HepG2 (cell line): ENCODE measurements around the gene SLC7A8. TPM values are rescaled to one million over a fixed set of nuclear protein-coding genes. Genes with fewer than 3 reads are reported as not detected.

ENCODE experiments used
- ATAC-seq: fragments of 200-7000 bp; cut with Tn5 transposase; 3 replicates; pipeline ENCODE4 v1.9.1; 2020; ENCODE audit warnings: mild to moderate bottlenecking, moderate library complexity
- BruUV-seq: library from RNA; stranded (reverse); fragments of 400-500 nt; replicated peaks from 2 replicates; lab custom pipeline; 2021; lab: Mats Ljungman, UMichigan
- CTCF ChIA-PET: fragments of 300-600 bp; formaldehyde crosslinking; extraction: SDS; loops from one replicate; lab custom pipeline; 2021; ENCODE audit warnings: low total read pairs, inconsistent platforms, low intra/inter-chr PET ratio; lab: Yijun Ruan, JAX
- POLR2A ChIA-PET: fragments of 350-600 bp; sonication (Branson Sonifier 250); formaldehyde crosslinking; loops from one replicate; lab custom pipeline; 2020; ENCODE audit warnings: antibody characterized with exemption, inconsistent platforms; lab: Yijun Ruan, JAX
- DNase-seq: peaks from one replicate; pipeline ENCODE4 v3.0.0-alpha.2; 2015; ENCODE audit warnings: low spot score
- FAIRE-seq: peaks from 3 replicates; lab custom pipeline; 2011; peaks lifted over from hg19 to GRCh38; lab: Jason Lieb, UNC
- H2AFZ ChIP-seq: one replicate; pipeline ENCODE4 v1.6.1; 2011; ENCODE audit warnings: low read length, inconsistent platforms
- H3K27ac ChIP-seq: fragments of 300-600 bp; 3 replicates; pipeline ENCODE4 v1.8.0; 2011; ENCODE audit warnings: mixed run types, mild to moderate bottlenecking, mixed read lengths, low read length, inconsistent platforms; ENCODE audit not compliant: insufficient read depth; ENCODE audit errors: extremely low read length
- H3K27me3 ChIP-seq, 2 experiments: fragments of 200-600 bp in 1 of 2; 2 replicates in 1 of 2; 3 replicates in 1 of 2; pipeline versions ENCODE4 v1.6.0 to v1.8.0; 2011; ENCODE audit warnings: low read length in 2 of 2, mild to moderate bottlenecking in 2 of 2, moderate library complexity in 2 of 2, inconsistent platforms in 1 of 2; ENCODE audit not compliant: insufficient read depth in 2 of 2, control insufficient read depth in 1 of 2
- H3K36me3 ChIP-seq, 2 experiments: fragments of 200-600 bp in 1 of 2; replicated peaks in 1 of 2; 2 replicates in 1 of 2; 3 replicates in 1 of 2; pipeline versions ENCODE4 v1.5.1 to v1.8.0; 2011; ENCODE audit warnings: low read length in 2 of 2, inconsistent platforms in 1 of 2; ENCODE audit not compliant: insufficient read depth in 2 of 2, control insufficient read depth in 1 of 2
- H3K4me1 ChIP-seq: 2 replicates; pipeline ENCODE4 v1.5.1; 2012; ENCODE audit warnings: low read length, inconsistent platforms; ENCODE audit not compliant: insufficient read depth
- H3K4me2 ChIP-seq: 2 replicates; pipeline ENCODE4 v1.6.0; 2011; ENCODE audit warnings: low read depth, low read length, inconsistent platforms
- H3K4me3 ChIP-seq, 3 experiments: fragments of 200-600 bp in 1 of 3; sonication (generic), shearing (Covaris generic) in 1 of 3; replicated peaks in 1 of 3; 2 replicates each; pipeline ENCODE4 v1.5.1; 2011 to 2016; ENCODE audit warnings: low read length in 3 of 3, inconsistent platforms in 2 of 3, low read depth in 2 of 3, mild to moderate bottlenecking in 2 of 3, control low read depth in 1 of 3, mixed read lengths in 1 of 3; ENCODE audit not compliant: insufficient read depth in 1 of 3
- H3K79me2 ChIP-seq: one replicate; pipeline ENCODE4 v1.6.1; 2011; ENCODE audit warnings: low read length, inconsistent platforms; ENCODE audit not compliant: insufficient read depth
- H3K9ac ChIP-seq: 2 replicates; pipeline ENCODE4 v1.6.0; 2011; ENCODE audit warnings: mild to moderate bottlenecking, low read depth, low read length, inconsistent platforms; ENCODE audit not compliant: insufficient read depth
- H3K9me3 ChIP-seq: 2 replicates; pipeline ENCODE4 v1.5.1; 2012; ENCODE audit warnings: mild to moderate bottlenecking, low read length
- H4K20me1 ChIP-seq: 2 replicates; pipeline ENCODE4 v1.6.0; 2011; ENCODE audit warnings: inconsistent platforms, mild to moderate bottlenecking, low read length, moderate library complexity; ENCODE audit not compliant: insufficient read depth
- BCL6 ChIP-seq: IDR thresholded peaks from 2 replicates; pipeline ENCODE4 v1.6.1; 2016; ENCODE audit warnings: missing genetic modification reagents, missing compliant biosample characterization
- CEBPB ChIP-seq: IDR thresholded peaks from 2 replicates; pipeline ENCODE4 v1.6.1; 2011; ENCODE audit warnings: low read depth, low read length, improper control_type of control experiment, borderline replicate concordance
- CEBPG ChIP-seq: IDR thresholded peaks from 2 replicates; pipeline ENCODE4 v1.6.1; 2016
- GATA4 ChIP-seq: sonication (generic); IDR thresholded peaks from 2 replicates; pipeline ENCODE4 v1.6.1; 2016; ENCODE audit warnings: antibody characterized with exemption, low read depth, borderline replicate concordance
- HBP1 ChIP-seq: IDR thresholded peaks from 2 replicates; pipeline ENCODE4 v1.6.1; 2016; ENCODE audit warnings: low read depth, control low read depth
- KLF13 ChIP-seq: sonication (generic); formaldehyde crosslinking; IDR thresholded peaks from 2 replicates; pipeline ENCODE4 v1.4.0; 2020; ENCODE audit warnings: mild to moderate bottlenecking, missing genetic modification reagents
- MEF2D ChIP-seq: sonication (generic); formaldehyde crosslinking; IDR thresholded peaks from 2 replicates; pipeline ENCODE4 v1.5.1; 2020; ENCODE audit warnings: mild to moderate bottlenecking, missing genetic modification reagents
- NCOA1 ChIP-seq: sonication (generic); formaldehyde crosslinking; IDR thresholded peaks from 2 replicates; pipeline ENCODE4 v1.9.0; 2021; ENCODE audit warnings: missing genetic modification reagents
- RARG ChIP-seq: sonication (generic); formaldehyde crosslinking; IDR thresholded peaks from 2 replicates; pipeline ENCODE4 v1.4.0; 2020; ENCODE audit warnings: low read depth, mild to moderate bottlenecking, missing genetic modification reagents
- RFX3 ChIP-seq: IDR thresholded peaks from 2 replicates; pipeline ENCODE4 v1.6.1; 2016; ENCODE audit warnings: missing biosample characterization, missing genetic modification reagents
- SALL1 ChIP-seq: sonication (generic); formaldehyde crosslinking; IDR thresholded peaks from 2 replicates; pipeline ENCODE4 v1.8.0; 2022; ENCODE audit warnings: mild to moderate bottlenecking, missing genetic modification reagents
- TBP ChIP-seq: sonication (generic); formaldehyde crosslinking; IDR thresholded peaks from 2 replicates; pipeline ENCODE4 v1.5.0; 2020; ENCODE audit warnings: missing genetic modification reagents
- XRCC5 ChIP-seq: fragments of 200-400 bp; formaldehyde crosslinking; optimal IDR thresholded peaks from 2 replicates; pipeline ENCODE3; 2017; ENCODE audit warnings: mild to moderate bottlenecking, low read length
- ZNF24 ChIP-seq: fragments of 450-650 bp; IDR thresholded peaks from 2 replicates; pipeline ENCODE4 v1.6.1; 2017; ENCODE audit warnings: antibody characterized with exemption, mild to moderate bottlenecking
- ZNF280B ChIP-seq: sonication (generic); formaldehyde crosslinking; IDR thresholded peaks from 2 replicates; pipeline ENCODE4 v1.5.0; 2020; ENCODE audit warnings: missing genetic modification reagents, mild to moderate bottlenecking, borderline replicate concordance
- ZXDC ChIP-seq: sonication (generic); formaldehyde crosslinking; IDR thresholded peaks from 2 replicates; pipeline ENCODE4 v1.5.0; 2020; ENCODE audit warnings: mild to moderate bottlenecking, missing genetic modification reagents
- WGBS: methylation state at CpG from one replicate; pipeline ENCODE4 v1.1.6; 2017; ENCODE audit warnings: low lambda C conversion rate; 5-methylcytosine and 5-hydroxymethylcytosine counted together
- in situ Hi-C: cut with HindIII; loops from 2 replicates; pipeline ENCODE4 v1.10.0; 2017; ENCODE audit warnings: low pct_unique_long_range_greater_than_20kb; ENCODE audit not compliant: extremely low pct_ligation_motif_present
- intact Hi-C: fragments of 100-400 bp; cut with micrococcal nuclease; formaldehyde crosslinking; loops from one replicate; pipeline ENCODE4 v1.10.0; 2022; ENCODE audit not compliant: unreplicated experiment
- polyA plus RNA-seq, 8 experiments: library from polyadenylated mRNA; depleted of rRNA in 3 of 8; stranded (reverse) in 7 of 8; unstranded in 1 of 8; fragments of >200 nt; fragmentation: Illumina TruSeq in 4 of 8; extraction: Trizol in 4 of 8; gene quantifications; 2 replicates each; pipeline versions ENCODE4 v1.2.1 to v1.2.3, GENCODE V29; 2011 to 2016; ENCODE audit warnings: low read depth in 4 of 8, missing spikeins in 1 of 8, mixed read lengths in 1 of 8; ENCODE audit not compliant: insufficient read depth in 1 of 8
- total RNA-seq, 5 experiments: library from RNA; depleted of rRNA; stranded (reverse); fragments of >200 nt; fragmentation: Illumina TruSeq; extraction: Trizol; gene quantifications; 2 replicates each; pipeline ENCODE4 v1.2.3, GENCODE V29; 2016; ENCODE audit warnings: low read depth in 1 of 5
- TF ChIP-seq, protein P1 (sequence below): sonication (generic); formaldehyde crosslinking; IDR thresholded peaks from 2 replicates; pipeline ENCODE4 v1.4.0; 2020; ENCODE audit warnings: missing genetic modification reagents

The SLC7A8 gene
- total and polyA plus RNA-seq, 2 of the 13 experiments (the other 11 are each of a cell fraction or from before 2014, with no cell fraction given), result 0.25 TPM; not detected in 1

- TF ChIP-seq ZNF24 (no peak), CEBPG (CRISPR knock-in tag) (peak; percentile 89), CEBPB (peak; percentile 98), MEF2D (CRISPR knock-in tag) (no peak), RARG (CRISPR knock-in tag) (no peak), KLF13 (CRISPR knock-in tag) (no peak), RFX3 (no peak), BCL6 (CRISPR knock-in tag) (0 out of 2 replicates have a peak, but pooled peaks have one; percentile 7), XRCC5 (no peak), ZNF280B (no peak), GATA4 (no peak)
- TF ChIP-seq, protein P1, sequence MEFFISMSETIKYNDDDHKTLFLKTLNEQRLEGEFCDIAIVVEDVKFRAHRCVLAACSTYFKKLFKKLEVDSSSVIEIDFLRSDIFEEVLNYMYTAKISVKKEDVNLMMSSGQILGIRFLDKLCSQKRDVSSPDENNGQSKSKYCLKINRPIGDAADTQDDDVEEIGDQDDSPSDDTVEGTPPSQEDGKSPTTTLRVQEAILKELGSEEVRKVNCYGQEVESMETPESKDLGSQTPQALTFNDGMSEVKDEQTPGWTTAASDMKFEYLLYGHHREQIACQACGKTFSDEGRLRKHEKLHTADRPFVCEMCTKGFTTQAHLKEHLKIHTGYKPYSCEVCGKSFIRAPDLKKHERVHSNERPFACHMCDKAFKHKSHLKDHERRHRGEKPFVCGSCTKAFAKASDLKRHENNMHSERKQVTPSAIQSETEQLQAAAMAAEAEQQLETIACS (CRISPR knock-in tag), result no peak
Measured at GRCh38 chr14:23195552-23196101, 12.2 kb upstream of the SLC7A8 start (continued).

GRCh38 chr14:23193432-23193831, 10.0 kb upstream of the SLC7A8 start:
- Histone ChIP-seq H3K4me2 (no peak overlapping the region), H3K9ac (no peak overlapping the region), H4K20me1 (no peaks in the 10 kb centered on the region), H3K27me3 (no peaks in the 10 kb centered on the region; a peak in 1 of 5 replicates), H3K79me2 (no peaks in the 10 kb centered on the region), H3K4me1 (peaks cover 20% of the 10 kb centered on the region), H2AFZ (no peak overlapping the region), H3K4me3 (no peak overlapping the region), H3K9me3 (no peaks in the 10 kb centered on the region), H3K36me3 (no peaks in the 10 kb centered on the region), H3K27ac (no peak overlapping the region)
- in situ Hi-C loops, result no loop called here
- WGBS, result 1% methylated on average over 3 of the region's 3 CpGs
- no peak for ATAC-seq
- CTCF ChIA-PET, result interaction anchor here (1.4 kb wide), 1 partner anchor 72 kb away, joined by 3 read pairs; no protein-coding TSS in a partner anchor
- no TSS peak for BruUV-seq
- no peak for DNase-seq
- no peak for FAIRE-seq
- POLR2A ChIA-PET, result no interaction called here
- intact Hi-C loops, result no loop called here
- TF ChIP-seq SALL1 (CRISPR knock-in tag) (no peak), NCOA1 (no peak), TBP (CRISPR knock-in tag) (no peak), HBP1 (CRISPR knock-in tag) (no peak), ZXDC (CRISPR knock-in tag) (no peak)
